ENCODE results near the gene NXPH4. TPM values are rescaled to one million over a fixed set of nuclear protein-coding genes. Genes with fewer than 3 reads are reported as not detected.

The NXPH4 gene
- total RNA-seq, 2 experiments from 2014 or later = 5.3 to 10.5 TPM

DNA sequence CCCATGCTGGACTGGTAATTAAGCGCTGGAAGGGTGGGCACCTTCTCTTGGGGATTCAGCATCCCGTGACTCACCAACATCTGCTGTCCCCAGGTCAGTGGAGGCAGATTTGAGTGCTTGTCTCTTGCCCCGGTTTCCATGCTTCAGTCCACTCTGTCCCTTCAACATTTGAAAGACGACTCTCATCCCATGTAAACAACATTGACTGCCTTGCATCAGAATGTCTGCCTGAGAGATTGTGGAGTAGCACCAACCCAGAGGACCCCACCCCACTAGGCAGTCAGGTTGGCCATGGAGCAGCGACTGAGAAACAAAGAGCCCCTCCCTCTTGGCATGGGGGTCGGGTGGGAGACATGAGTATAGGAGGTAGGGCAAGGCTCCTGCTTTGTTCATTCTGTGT is 39.3 kb downstream of the NXPH4 start:
- no peak overlapping the region for H3K27ac ChIP-seq (ENCODE audit: low read depth, low read length, poor library complexity, severe bottlenecking)
- H2AFZ ChIP-seq (ENCODE audit: low read length) = no peak overlapping the region
- TF ChIP-seq EZH2phosphoT487 (IDR thresholded peaks at IDR 0.05; ENCODE audit: borderline replicate concordance, low read depth, low read length) = no peak
- TF ChIP-seq, protein P1, sequence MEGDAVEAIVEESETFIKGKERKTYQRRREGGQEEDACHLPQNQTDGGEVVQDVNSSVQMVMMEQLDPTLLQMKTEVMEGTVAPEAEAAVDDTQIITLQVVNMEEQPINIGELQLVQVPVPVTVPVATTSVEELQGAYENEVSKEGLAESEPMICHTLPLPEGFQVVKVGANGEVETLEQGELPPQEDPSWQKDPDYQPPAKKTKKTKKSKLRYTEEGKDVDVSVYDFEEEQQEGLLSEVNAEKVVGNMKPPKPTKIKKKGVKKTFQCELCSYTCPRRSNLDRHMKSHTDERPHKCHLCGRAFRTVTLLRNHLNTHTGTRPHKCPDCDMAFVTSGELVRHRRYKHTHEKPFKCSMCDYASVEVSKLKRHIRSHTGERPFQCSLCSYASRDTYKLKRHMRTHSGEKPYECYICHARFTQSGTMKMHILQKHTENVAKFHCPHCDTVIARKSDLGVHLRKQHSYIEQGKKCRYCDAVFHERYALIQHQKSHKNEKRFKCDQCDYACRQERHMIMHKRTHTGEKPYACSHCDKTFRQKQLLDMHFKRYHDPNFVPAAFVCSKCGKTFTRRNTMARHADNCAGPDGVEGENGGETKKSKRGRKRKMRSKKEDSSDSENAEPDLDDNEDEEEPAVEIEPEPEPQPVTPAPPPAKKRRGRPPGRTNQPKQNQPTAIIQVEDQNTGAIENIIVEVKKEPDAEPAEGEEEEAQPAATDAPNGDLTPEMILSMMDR (conservative IDR thresholded peaks at IDR 0.05; ENCODE audit: low read length) = no peak
- no peaks in the 10 kb centered on the region for H3K9me3 ChIP-seq (ENCODE audit: low read length)
- H3K4me3 ChIP-seq (ENCODE audit: low read depth, low read length, poor library complexity, severe bottlenecking) = no peak overlapping the region
- H3K79me2 ChIP-seq (ENCODE audit: insufficient read depth, low read depth, low read length) = no peaks in the 10 kb centered on the region
- no peaks in the 10 kb centered on the region for H3K9me2 ChIP-seq (ENCODE audit: insufficient read depth, low read length)
- BruUV-seq (replicated peaks) = no TSS peak
- H3K4me1 ChIP-seq (ENCODE audit: insufficient read depth, low read length, poor library complexity, severe bottlenecking) = no peaks in the 10 kb centered on the region
- POLR2A ChIA-PET = interaction anchor here (0.5 to 0.7 kb wide), 3 partner anchors 23 to 210 kb away, joined by 3 read pairs; no protein-coding TSS in a partner anchor
- no peak for DNase-seq (ENCODE audit: low spot score)
- H3K36me3 ChIP-seq (ENCODE audit: insufficient read depth, low read length) = peaks cover 37% of the 10 kb centered on the region
- H4K20me1 ChIP-seq (ENCODE audit: insufficient read depth, low read length) = no peaks in the 10 kb centered on the region
- intact Hi-C loops (cut with micrococcal nuclease; ENCODE audit: unreplicated experiment) = no loop called here
- no peak overlapping the region for H3K4me2 ChIP-seq (ENCODE audit: low read length)
- CTCF ChIA-PET (ENCODE audit: unreplicated experiment) = no interaction called here

DNA sequence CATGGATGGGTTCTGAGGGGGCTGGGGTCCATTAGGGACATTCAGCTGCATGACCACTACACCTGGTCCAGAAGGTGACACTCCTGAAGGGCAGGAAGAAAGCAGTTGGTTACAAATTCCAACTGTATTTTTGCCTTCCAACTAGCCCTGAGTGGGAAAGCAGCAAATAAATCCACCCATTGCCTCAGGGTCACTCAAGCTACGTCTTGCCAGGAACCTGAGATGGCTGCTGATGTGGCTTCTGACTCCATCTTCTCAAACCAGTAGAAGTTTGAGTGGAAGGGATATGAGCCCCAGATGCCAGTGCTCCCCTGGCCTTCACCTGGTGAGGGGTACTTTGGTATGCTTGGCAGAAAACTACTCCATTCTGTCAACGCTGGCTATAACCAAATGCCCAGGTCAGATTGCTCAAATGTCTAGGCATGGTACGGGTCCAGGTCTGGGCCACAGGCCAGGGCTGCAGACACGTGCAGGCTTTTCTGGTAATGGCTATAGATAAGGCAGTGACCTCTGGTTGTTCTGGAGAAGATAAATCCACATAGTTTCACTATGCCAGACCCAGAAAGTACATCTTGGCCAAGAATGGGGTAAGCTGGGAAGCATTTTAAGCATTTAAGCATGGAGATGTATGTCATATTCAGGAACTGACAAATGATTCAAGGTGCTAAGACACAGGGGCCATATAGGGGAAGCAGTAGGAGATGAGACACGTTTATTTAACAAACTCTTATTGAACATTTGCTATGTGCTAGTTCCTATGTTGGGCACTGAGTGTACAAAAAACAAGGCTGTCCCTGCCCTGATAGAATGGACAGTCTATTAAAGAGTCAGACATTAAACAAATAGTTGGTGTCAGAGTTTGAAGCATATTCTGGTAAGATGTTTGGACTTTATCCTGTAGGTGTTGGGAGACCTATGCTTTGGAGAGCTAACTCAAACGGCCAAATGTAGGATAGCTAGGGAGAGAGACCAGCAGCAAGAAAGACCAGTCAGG is 42.7 kb downstream of the NXPH4 start:
- TF ChIP-seq, protein P1 (conservative IDR thresholded peaks at IDR 0.05; ENCODE audit: low read length) = no peak
- TF ChIP-seq EZH2phosphoT487 (IDR thresholded peaks at IDR 0.05; ENCODE audit: borderline replicate concordance, low read depth, low read length) = no peak
- DNase-seq (ENCODE audit: low spot score) = no peak
- H4K20me1 ChIP-seq (ENCODE audit: insufficient read depth, low read length) = no peaks in the 10 kb centered on the region
- peaks cover 5% of the 10 kb centered on the region for H3K4me1 ChIP-seq (ENCODE audit: insufficient read depth, low read length, poor library complexity, severe bottlenecking)
- H3K36me3 ChIP-seq (ENCODE audit: insufficient read depth, low read length) = peaks cover 37% of the 10 kb centered on the region
- intact Hi-C loops (cut with micrococcal nuclease; ENCODE audit: unreplicated experiment) = no loop called here
- H3K79me2 ChIP-seq (ENCODE audit: insufficient read depth, low read depth, low read length) = no peaks in the 10 kb centered on the region
- H2AFZ ChIP-seq (ENCODE audit: low read length) = no peak overlapping the region
- no peaks in the 10 kb centered on the region for H3K9me3 ChIP-seq (ENCODE audit: low read length)
- no peak overlapping the region for H3K4me2 ChIP-seq (ENCODE audit: low read length)
- H3K4me3 ChIP-seq (ENCODE audit: low read depth, low read length, poor library complexity, severe bottlenecking) = no peak overlapping the region
- ChIA-PET CTCF (ENCODE audit: unreplicated experiment) (no interaction called here), POLR2A (no interaction called here)
- no TSS peak for BruUV-seq (replicated peaks)
- no peak overlapping the region for H3K27ac ChIP-seq (ENCODE audit: low read depth, low read length, poor library complexity, severe bottlenecking)
- no peaks in the 10 kb centered on the region for H3K9me2 ChIP-seq (ENCODE audit: insufficient read depth, low read length)

DNA sequence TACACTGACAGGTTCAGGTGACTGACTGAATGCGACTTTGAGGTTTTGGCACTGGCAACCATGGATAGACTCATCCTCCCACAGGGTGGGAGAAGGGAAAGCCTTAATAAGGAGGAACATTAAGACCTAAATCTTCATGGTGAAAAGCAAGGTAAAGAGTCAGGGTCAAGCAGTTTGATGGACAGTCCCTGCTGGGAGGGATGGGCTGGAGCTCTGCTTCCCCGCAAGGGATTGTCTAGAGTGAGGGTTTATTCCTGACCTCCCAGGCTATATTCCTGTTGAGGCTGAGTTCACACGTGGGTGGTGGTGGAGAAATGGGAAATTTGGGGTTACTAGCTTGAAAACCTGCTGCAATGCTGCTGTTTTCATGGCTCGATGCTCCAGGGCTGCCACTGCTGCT is 43.8 kb downstream of the NXPH4 start:
- Histone ChIP-seq H3K9me2 (ENCODE audit: insufficient read depth, low read length) (no peaks in the 10 kb centered on the region), H2AFZ (ENCODE audit: low read length) (no peak overlapping the region), H4K20me1 (ENCODE audit: insufficient read depth, low read length) (no peaks in the 10 kb centered on the region), H3K36me3 (ENCODE audit: insufficient read depth, low read length) (peaks cover 43% of the 10 kb centered on the region), H3K4me1 (ENCODE audit: insufficient read depth, low read length, poor library complexity, severe bottlenecking) (peaks cover 5% of the 10 kb centered on the region), H3K4me3 (ENCODE audit: low read depth, low read length, poor library complexity, severe bottlenecking) (no peak overlapping the region), H3K4me2 (ENCODE audit: low read length) (no peak overlapping the region), H3K9me3 (ENCODE audit: low read length) (no peaks in the 10 kb centered on the region), H3K27ac (ENCODE audit: low read depth, low read length, poor library complexity, severe bottlenecking) (no peak overlapping the region), H3K79me2 (ENCODE audit: insufficient read depth, low read depth, low read length) (no peaks in the 10 kb centered on the region)
- CTCF ChIA-PET (ENCODE audit: unreplicated experiment) = no interaction called here
- DNase-seq (ENCODE audit: low spot score) = no peak
- intact Hi-C loops (cut with micrococcal nuclease; ENCODE audit: unreplicated experiment) = no loop called here
- BruUV-seq (replicated peaks) = no TSS peak
- POLR2A ChIA-PET = no interaction called here
- no peak for TF ChIP-seq EZH2phosphoT487 (IDR thresholded peaks at IDR 0.05; ENCODE audit: borderline replicate concordance, low read depth, low read length)
- TF ChIP-seq, protein P1 (conservative IDR thresholded peaks at IDR 0.05; ENCODE audit: low read length) = no peak
